HepG2 (cell line): ENCODE measurements around the gene PANK2. TPM values are rescaled to one million over a fixed set of nuclear protein-coding genes. Genes with fewer than 3 reads are reported as not detected.

Source experiments
- CCDC6 ChIP-seq: sonication (generic); formaldehyde crosslinking; IDR thresholded peaks from 2 replicates; pipeline ENCODE4 v1.8.1; 2022; ENCODE audit warnings: mild to moderate bottlenecking, missing genetic modification reagents, moderate library complexity
- CEBPG ChIP-seq: IDR thresholded peaks from 2 replicates; pipeline ENCODE4 v1.6.1; 2016
- E2F5 ChIP-seq: sonication (generic); formaldehyde crosslinking; conservative IDR thresholded peaks from 2 replicates; pipeline ENCODE4 v1.4.0; 2020; ENCODE audit warnings: missing genetic modification reagents
- ELF3 ChIP-seq: IDR thresholded peaks from 2 replicates; pipeline ENCODE4 v1.6.1; 2016; ENCODE audit warnings: missing genetic modification reagents, missing compliant biosample characterization
- FOSL1 ChIP-seq: sonication (generic); formaldehyde crosslinking; IDR thresholded peaks from 2 replicates; pipeline ENCODE4 v1.9.0; 2021; ENCODE audit warnings: missing genetic modification reagents, borderline replicate concordance
- GATAD1 ChIP-seq: IDR thresholded peaks from 2 replicates; pipeline ENCODE4 v1.6.1; 2016; ENCODE audit warnings: missing genetic modification reagents, missing compliant biosample characterization
- GMEB2 ChIP-seq: IDR thresholded peaks from 2 replicates; pipeline ENCODE4 v1.6.1; 2016; ENCODE audit warnings: missing biosample characterization, missing genetic modification reagents, low read depth
- JUN ChIP-seq: sonication (generic); formaldehyde crosslinking; IDR thresholded peaks from 2 replicates; pipeline ENCODE4 v1.4.0; 2020; ENCODE audit warnings: mild to moderate bottlenecking, missing genetic modification reagents
- NKX3-1 ChIP-seq: sonication (generic); formaldehyde crosslinking; IDR thresholded peaks from 2 replicates; pipeline ENCODE4 v1.5.0; 2020; ENCODE audit warnings: missing genetic modification reagents
- PAX8 ChIP-seq: sonication (generic); formaldehyde crosslinking; IDR thresholded peaks from 2 replicates; pipeline ENCODE4 v1.8.0; 2022; ENCODE audit warnings: mild to moderate bottlenecking, missing genetic modification reagents, borderline replicate concordance
- SMAD9 ChIP-seq: sonication (generic); formaldehyde crosslinking; IDR thresholded peaks from 2 replicates; pipeline ENCODE4 v1.5.1; 2020; ENCODE audit warnings: mild to moderate bottlenecking, missing genetic modification reagents
- TCF12 ChIP-seq, 2 experiments: fragments of 450-650 bp in 1 of 2; sonication (generic) in 1 of 2; formaldehyde crosslinking in 1 of 2; IDR thresholded peaks; 2 replicates each; pipeline versions ENCODE4 v1.6.1 to v1.8.0; 2017 to 2022; ENCODE audit warnings: antibody characterized with exemption in 1 of 2, mild to moderate bottlenecking in 1 of 2, missing genetic modification reagents in 1 of 2, moderate library complexity in 1 of 2
- ZBTB8A ChIP-seq: sonication (generic); formaldehyde crosslinking; IDR thresholded peaks from 2 replicates; pipeline ENCODE4 v1.4.0; 2020; ENCODE audit warnings: mild to moderate bottlenecking, low read depth, missing genetic modification reagents, borderline replicate concordance
- ZEB1 ChIP-seq: IDR thresholded peaks from 2 replicates; pipeline ENCODE4 v1.6.1; 2012; ENCODE audit warnings: mild to moderate bottlenecking, low read depth, inconsistent platforms; ENCODE audit not compliant: insufficient replicate concordance
- ZMYM4 ChIP-seq: sonication (generic); formaldehyde crosslinking; IDR thresholded peaks from 2 replicates; pipeline ENCODE4 v1.8.1; 2023; ENCODE audit warnings: mild to moderate bottlenecking, missing genetic modification reagents
- ZNF292 ChIP-seq: sonication (generic); formaldehyde crosslinking; IDR thresholded peaks from 2 replicates; pipeline ENCODE4 v1.8.1; 2022; ENCODE audit warnings: mild to moderate bottlenecking, low read depth, missing genetic modification reagents, borderline replicate concordance
- ZNF496 ChIP-seq: sonication (generic); formaldehyde crosslinking; IDR thresholded peaks from 2 replicates; pipeline ENCODE4 v1.8.1; 2023; ENCODE audit warnings: mild to moderate bottlenecking, moderate library complexity, missing genetic modification reagents; ENCODE audit not compliant: insufficient replicate concordance
- ZNF577 ChIP-seq: sonication (generic); formaldehyde crosslinking; IDR thresholded peaks from 2 replicates; pipeline ENCODE4 v1.4.0; 2020; ENCODE audit warnings: mild to moderate bottlenecking, low read depth, missing genetic modification reagents, borderline replicate concordance
- ZNF615 ChIP-seq: sonication (generic); formaldehyde crosslinking; IDR thresholded peaks from 2 replicates; pipeline ENCODE4 v1.5.0; 2020; ENCODE audit warnings: mild to moderate bottlenecking, missing genetic modification reagents, borderline replicate concordance
- ZNF644 ChIP-seq: IDR thresholded peaks from 2 replicates; pipeline ENCODE4 v1.6.1; 2016; ENCODE audit warnings: low read depth
- polyA plus RNA-seq, 8 experiments: library from polyadenylated mRNA; depleted of rRNA in 3 of 8; stranded (reverse) in 7 of 8; unstranded in 1 of 8; fragments of >200 nt; fragmentation: Illumina TruSeq in 4 of 8; extraction: Trizol in 4 of 8; gene quantifications; 2 replicates each; pipeline versions ENCODE4 v1.2.1 to v1.2.3, GENCODE V29; 2011 to 2016; ENCODE audit warnings: low read depth in 4 of 8, missing spikeins in 1 of 8, mixed read lengths in 1 of 8; ENCODE audit not compliant: insufficient read depth in 1 of 8
- total RNA-seq, 5 experiments: library from RNA; depleted of rRNA; stranded (reverse); fragments of >200 nt; fragmentation: Illumina TruSeq; extraction: Trizol; gene quantifications; 2 replicates each; pipeline ENCODE4 v1.2.3, GENCODE V29; 2016; ENCODE audit warnings: low read depth in 1 of 5
- TF ChIP-seq, protein P1 (sequence below): sonication (generic); formaldehyde crosslinking; conservative IDR thresholded peaks from 2 replicates; pipeline ENCODE4 v1.8.0; 2022; ENCODE audit warnings: missing genetic modification reagents
- TF ChIP-seq, protein P2 (sequence below): IDR thresholded peaks from 2 replicates; pipeline ENCODE4 v1.6.1; 2018; ENCODE audit warnings: missing genetic modification reagents
- TF ChIP-seq, protein P3 (sequence below): sonication (generic); formaldehyde crosslinking; IDR thresholded peaks from 2 replicates; pipeline ENCODE4 v1.4.0; 2020; ENCODE audit warnings: missing genetic modification reagents

PANK2 gene
- total and polyA plus RNA-seq, 2 of the 13 experiments (the other 11 are each of a cell fraction or from before 2014, with no cell fraction given): 39.2 to 123 TPM

GRCh38 chr20:3890999-3891929 is 2.1 kb downstream of the PANK2 start (continued):
- TF ChIP-seq ZNF292: no peak
- no peak for TF ChIP-seq ZBTB8A (CRISPR knock-in tag)
- no peak for TF ChIP-seq GMEB2 (CRISPR knock-in tag)
- TF ChIP-seq CEBPG: peak; percentile 65
- no peak for TF ChIP-seq SMAD9 (CRISPR knock-in tag)
- TF ChIP-seq GATAD1 (CRISPR knock-in tag): no peak
- TF ChIP-seq, protein P1, sequence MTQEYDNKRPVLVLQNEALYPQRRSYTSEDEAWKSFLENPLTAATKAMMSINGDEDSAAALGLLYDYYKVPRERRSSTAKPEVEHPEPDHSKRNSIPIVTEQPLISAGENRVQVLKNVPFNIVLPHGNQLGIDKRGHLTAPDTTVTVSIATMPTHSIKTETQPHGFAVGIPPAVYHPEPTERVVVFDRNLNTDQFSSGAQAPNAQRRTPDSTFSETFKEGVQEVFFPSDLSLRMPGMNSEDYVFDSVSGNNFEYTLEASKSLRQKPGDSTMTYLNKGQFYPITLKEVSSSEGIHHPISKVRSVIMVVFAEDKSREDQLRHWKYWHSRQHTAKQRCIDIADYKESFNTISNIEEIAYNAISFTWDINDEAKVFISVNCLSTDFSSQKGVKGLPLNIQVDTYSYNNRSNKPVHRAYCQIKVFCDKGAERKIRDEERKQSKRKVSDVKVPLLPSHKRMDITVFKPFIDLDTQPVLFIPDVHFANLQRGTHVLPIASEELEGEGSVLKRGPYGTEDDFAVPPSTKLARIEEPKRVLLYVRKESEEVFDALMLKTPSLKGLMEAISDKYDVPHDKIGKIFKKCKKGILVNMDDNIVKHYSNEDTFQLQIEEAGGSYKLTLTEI (CRISPR knock-in tag): no peak
- no peak for TF ChIP-seq ZNF615 (CRISPR knock-in tag)
- no peak for TF ChIP-seq ZNF496
- no peak for TF ChIP-seq TCF12 (IDR thresholded peaks at IDR 0.05)
- no peak for TF ChIP-seq TCF12 (CRISPR knock-in tag; IDR thresholded peaks at IDR 0.05)
- TF ChIP-seq, protein P2, sequence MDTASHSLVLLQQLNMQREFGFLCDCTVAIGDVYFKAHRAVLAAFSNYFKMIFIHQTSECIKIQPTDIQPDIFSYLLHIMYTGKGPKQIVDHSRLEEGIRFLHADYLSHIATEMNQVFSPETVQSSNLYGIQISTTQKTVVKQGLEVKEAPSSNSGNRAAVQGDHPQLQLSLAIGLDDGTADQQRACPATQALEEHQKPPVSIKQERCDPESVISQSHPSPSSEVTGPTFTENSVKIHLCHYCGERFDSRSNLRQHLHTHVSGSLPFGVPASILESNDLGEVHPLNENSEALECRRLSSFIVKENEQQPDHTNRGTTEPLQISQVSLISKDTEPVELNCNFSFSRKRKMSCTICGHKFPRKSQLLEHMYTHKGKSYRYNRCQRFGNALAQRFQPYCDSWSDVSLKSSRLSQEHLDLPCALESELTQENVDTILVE (CRISPR knock-in tag): no peak
- TF ChIP-seq ELF3: no peak
- 0 out of 2 replicates have a peak, but pooled peaks have one; percentile 66 for TF ChIP-seq ZNF577 (CRISPR knock-in tag)
- TF ChIP-seq PAX8 (CRISPR knock-in tag): no peak
- no peak for TF ChIP-seq ZEB1
- TF ChIP-seq ZMYM4 (CRISPR knock-in tag): 0 out of 2 replicates have a peak, but pooled peaks have one; percentile 18
- TF ChIP-seq NKX3-1 (CRISPR knock-in tag): 0 out of 2 replicates have a peak, but pooled peaks have one; percentile 33
- TF ChIP-seq ZNF644 (CRISPR knock-in tag): no peak
- no peak for TF ChIP-seq FOSL1 (CRISPR knock-in tag)
- TF ChIP-seq CCDC6 (CRISPR knock-in tag): no peak
- TF ChIP-seq JUN: no peak
- TF ChIP-seq, protein P3, sequence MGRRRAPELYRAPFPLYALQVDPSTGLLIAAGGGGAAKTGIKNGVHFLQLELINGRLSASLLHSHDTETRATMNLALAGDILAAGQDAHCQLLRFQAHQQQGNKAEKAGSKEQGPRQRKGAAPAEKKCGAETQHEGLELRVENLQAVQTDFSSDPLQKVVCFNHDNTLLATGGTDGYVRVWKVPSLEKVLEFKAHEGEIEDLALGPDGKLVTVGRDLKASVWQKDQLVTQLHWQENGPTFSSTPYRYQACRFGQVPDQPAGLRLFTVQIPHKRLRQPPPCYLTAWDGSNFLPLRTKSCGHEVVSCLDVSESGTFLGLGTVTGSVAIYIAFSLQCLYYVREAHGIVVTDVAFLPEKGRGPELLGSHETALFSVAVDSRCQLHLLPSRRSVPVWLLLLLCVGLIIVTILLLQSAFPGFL (CRISPR knock-in tag): no peak
- TF ChIP-seq E2F5: no peak
